Posterior vena cava (tissue), 2 donors: ENCODE data around the gene ZNFX1. TPM values are rescaled to one million over a fixed set of nuclear protein-coding genes. Genes with fewer than 3 reads are reported as not detected.

Source experiments
- DNase-seq: peaks from one replicate; pipeline ENCODE4 v3.0.0-alpha.2; 2020; ENCODE audit warnings: low spot score
- intact Hi-C, 2 donors: fragments of 100-400 bp; cut with DNase I; formaldehyde crosslinking; loops; one replicate each; pipeline versions ENCODE4 v1.14.1 to v1.14.2; 2022 to 2023
- total RNA-seq, 2 donors: library from RNA; stranded (reverse); fragmentation: NEBNext Ultra II Directional; extraction: Animal tissue kit (Norgen Biotek cat#: 25700); gene quantifications; one replicate each; pipeline ENCODE4 v1.2.1, GENCODE V29; 2021
- donor health status: DM: yes; HTN: yes; CAD: no.
- donor health status: DM: yes; HTN: yes; CAD: no.

Gene ZNFX1
- total RNA-seq, 2 donors from 2014 or later, result 40.0 to 52.6 TPM

DNA sequence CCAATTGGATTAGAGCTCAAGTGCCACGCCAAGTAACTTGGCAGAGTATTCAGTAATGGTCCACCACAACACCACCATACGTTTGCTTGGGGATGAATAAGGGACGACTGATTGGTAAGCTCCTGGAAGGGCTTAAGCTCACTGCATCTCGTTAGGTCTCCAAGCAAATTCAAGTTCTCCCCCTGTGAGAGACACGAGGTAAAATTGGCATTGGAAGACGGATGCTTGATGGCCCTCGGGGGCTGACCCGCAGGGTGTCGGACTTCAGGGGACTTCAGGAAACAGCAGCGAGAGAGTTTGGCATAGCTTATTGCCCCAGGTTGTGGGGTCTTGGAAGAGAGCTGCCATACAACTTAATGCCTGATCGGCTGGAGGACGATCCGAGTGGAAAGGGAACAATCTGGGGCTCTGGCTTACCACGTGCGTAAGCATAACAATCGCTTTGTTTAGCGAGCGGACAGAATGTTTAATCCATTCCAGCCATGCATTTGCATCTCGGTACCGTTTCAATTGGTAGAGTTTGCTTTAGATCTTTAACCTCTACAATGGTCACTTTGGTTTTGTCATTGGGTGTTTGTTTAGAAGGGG lies 4.8 kb upstream of the ZNFX1 start:
- DNase-seq, result no peak
- intact Hi-C loops, result no loop called here

DNA sequence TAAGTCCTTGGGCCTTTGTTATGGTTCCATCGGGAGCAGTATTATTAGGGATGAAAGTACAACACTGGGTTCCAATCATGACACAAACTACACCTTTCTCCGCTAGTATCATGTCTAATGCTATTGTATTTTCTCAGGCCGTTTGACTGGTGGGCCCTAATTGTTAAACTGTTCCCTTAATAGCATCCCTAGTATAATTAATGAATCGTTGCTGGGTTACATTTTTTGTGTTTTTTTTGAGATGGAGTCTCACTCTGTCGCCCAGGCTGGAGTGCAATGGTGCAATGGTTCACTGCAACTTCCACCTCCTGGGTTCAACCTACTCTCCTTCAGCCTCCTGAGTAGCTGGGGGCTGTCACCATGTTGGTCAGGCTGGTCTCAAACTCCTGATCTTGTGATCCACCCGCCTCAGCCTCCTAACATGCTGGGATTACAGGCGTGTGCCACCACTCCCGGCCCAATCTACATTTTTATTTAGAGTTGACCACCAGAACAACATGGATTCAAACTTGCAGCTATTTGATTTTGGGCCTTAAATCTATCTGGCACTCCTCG lies 4.1 kb upstream of the ZNFX1 start:
- no peak for DNase-seq
- intact Hi-C loops, result no loop called here

DNA sequence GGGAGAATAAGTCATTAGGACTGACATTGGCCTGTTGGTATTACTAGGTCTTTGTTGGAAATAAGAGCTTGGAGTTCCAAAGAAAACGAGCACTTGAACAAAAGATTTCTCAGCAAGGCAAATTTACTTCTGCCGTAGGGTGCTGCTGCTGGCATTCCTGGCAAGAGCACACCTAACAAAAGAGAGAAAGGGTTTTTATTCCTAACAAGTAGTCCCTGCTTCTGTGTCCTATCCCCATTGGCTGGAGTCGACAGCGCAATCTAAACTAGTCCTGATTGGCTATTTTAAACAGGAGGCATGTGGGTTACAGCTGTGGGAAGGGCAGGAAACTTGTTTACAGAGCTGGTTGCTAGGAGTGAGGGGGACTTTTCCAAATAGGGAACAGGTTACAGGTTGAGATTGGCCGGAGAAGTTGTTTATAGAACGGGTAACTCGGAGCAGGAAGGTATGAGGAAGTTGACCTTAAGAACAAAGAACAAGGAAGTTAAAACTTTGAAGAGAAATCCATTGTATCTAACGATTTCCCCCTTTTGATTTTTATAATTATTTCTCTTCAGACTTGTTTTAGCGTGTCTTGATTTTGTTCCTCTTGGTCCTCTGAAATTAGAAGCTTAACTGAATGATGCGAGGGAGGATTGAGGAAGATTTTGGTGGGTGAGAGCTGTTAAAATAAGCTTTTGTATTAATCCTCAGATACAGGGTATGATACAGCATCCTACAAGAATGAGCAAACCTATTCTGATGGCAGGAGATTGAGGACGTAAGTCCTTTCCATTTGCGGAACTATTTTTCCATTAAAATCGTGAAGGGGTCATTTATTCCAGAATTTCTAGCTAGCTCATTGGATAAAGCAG lies 3.4 kb upstream of the ZNFX1 start:
- intact Hi-C loops, result no loop called here
- DNase-seq, result no peak

DNA sequence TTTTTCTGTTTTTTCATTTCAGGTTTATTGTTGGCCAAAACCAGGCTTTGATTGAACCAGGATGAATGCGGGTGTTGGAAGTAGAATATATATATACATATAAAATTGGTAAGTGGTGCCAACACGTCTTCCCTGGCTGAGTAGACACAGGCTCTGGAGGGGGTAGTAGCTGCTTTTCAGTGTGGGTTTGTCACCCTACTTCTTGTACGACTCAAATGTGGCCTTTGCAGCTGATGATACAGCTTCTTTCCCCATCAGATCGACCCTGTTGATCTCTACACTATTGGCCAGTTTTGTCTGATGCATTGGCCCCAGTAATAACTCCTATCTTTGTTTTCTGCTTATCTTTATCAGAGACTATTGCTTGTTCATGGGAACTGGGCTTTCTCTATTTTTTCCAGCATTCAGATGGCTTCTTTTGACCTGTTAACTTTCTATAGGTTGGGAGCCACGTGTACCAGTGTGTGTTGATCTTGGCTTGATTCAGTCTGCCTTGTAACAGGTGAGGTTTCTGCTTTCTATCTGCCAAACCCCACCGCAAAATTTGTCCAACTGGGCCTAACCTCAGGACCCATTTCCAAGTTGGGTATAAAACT lies 2.7 kb upstream of the ZNFX1 start:
- no peak for DNase-seq
- intact Hi-C loops, result no loop called here

DNA sequence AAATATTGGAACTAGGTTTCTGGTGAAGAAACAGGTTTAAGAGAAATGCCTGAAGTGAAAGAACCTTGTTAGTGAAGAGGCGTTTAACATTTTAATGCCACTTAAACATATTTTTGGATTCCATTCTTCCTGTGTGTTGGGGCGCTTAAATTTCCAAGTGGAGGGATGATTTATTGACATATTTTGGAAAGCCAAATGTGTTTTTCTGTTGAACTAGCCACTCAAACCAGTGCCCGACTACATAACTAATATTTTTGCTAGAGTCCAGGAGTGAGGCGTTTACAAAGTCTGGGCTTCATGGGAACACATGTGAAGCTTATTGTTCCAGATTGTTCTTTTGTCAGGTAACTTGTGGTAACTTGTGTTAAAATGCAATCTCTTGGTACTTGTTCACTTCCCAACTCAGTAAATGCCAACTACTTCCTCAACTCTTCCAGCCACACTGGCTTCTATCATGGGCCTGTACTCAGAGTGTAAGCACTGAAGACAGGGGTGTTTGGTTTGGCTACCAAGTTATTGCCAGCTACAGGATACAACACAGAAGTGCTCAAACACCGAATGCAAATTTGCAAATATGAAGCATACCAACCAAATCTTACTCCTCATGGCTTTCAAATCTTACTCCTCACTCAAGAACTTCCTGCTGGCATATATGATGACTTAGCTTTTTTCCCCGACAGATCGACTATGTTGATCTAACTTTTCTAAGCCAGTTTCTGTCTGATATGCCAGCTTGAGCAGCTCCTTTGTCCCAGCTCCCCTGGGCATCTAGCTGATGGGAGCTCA lies 2.0 kb upstream of the ZNFX1 start:
- intact Hi-C loops, result no loop called here
- no peak for DNase-seq

DNA sequence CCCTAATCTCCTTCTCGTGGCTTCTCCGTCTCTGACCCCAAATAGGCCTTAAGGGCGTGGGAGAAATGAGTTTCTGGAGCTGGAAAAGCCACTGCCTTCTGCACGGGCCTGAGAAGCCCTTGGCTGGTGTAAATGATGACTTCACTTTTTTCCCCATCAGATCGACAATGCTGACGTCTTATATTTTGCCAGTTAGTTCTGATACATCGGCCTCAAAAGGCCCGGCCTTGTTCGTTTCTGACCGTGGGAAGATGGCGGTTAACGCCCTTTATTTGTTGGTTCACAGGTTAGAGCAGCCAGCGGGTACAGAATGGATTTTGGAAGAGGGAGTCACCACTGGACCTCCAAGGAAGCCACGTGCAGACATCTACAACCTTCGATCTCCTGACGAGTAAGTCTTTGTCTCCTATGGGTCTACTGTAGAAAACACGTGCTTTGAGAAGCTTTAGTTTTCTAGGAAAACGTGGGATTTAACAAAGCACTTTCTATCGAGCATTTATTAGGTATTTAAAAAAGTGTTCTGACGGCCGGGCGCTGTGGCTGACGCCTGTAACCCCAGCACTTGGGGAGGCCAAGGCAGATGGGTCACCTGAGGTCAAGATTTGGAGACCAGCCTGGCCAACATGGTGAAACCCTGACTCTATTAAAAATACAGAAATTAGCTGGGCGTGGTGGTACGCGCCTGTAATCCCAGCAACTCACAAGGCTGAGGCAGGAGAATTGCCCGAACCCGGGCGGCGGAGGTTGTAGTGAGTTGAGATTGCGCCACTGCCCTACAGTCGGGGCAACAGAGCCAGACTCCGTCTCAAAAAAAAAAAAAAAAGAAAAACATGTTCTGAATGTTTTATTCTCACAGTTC lies 1.2 kb upstream of the ZNFX1 start:
- no peak for DNase-seq
- intact Hi-C loops, result no loop called here

DNA sequence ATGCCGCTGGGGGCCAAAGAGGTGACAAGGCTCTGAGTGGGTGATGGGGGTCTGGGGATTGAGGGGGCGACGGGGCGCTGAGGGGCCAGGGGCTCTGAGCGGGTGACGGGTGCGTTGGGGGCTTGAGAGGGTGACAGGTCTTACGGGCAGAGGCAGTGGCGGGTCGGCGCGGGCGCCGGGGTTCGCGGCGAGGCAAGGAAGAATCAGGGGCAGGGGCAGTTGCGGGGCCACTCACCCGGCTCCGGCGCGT lies 146 bp downstream of the ZNFX1 start:
- intact Hi-C loops, result loop anchor here in 1 of 2 donors (1.0 kb wide), 1 partner anchor 23 kb away; no protein-coding TSS in a partner anchor
- DNase-seq, result no peak

DNA sequence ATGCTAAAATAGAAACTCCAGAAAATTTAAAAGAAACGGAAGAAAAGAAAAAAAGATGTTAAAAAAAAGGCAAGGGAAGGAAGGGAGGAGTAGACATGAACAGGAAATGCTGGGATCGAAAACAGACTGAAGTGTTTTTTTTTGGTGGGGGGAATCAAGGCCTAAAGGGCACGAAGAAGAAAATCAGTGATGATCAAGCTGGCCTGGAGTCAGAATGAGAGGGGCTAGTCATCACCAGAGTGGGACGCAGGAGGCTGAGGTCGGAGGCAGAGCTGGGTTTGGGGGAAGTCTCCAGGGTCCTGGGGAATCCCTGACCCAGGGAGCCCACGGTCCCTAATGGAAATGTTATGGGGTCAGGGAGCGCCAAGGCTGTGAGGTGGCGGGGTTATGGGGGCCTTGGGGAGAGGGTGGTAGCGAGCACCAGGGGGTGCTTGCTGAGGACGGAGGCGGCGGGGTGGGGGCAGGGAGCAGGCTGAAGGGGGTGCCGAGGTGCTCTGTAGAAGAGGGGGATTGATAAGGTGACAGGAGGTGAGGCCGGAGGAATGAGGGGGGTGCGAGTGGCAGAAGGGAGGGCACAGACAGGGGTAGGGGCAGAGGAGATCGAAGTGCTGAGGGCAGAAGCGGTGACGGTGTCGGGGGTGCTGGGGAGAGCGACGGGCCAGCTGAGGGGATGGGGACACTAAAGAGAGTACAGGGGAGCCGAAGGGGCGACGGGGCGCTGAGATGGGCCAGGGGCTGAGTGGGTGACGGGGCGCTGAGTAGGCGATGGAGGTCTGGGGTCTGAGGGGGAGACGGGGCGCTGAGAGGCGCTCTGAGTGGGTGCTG lies 684 bp downstream of the ZNFX1 start:
- intact Hi-C loops, result loop anchor here in 1 of 2 donors (1.0 kb wide), 1 partner anchor 23 kb away; no protein-coding TSS in a partner anchor
- peak; percentile 87 for DNase-seq

DNA sequence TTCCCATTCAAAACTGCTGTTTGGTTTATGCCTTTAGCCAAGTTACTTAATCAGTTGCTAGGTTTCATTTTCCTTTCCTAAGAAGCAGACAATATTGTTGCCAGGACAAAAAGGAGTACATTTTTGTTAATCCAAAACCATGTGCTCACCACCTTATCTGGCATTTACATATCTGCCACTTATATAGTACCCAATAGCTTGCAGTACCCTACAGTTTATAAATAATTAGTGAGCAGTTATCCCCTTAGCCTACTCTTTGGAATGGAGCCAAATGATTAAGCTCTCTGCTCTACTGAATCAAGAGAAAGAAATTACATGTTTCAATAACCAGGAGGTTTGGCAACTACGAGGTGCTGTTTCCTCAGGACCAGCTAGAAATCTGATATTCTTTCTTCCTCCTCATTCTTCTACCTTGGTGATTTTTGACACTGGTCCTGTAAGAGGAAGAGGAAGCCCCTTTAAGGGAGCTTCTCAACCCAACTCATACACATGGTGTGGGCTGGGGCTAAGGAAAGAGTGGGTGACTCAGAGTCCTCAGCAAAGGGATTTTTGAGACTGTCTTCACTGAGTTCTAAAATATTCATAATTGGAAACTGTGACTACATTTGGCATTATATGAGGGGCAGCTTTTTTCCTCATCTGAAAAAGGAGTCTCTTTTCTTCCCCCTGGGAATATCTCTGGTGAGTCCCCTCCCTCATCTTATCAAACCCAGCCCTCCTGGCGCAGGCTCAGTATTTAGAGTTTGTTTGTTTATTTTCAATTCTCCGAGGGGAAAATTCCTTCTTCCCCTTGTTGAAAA lies 1.5 kb downstream of the ZNFX1 start:
- intact Hi-C loops, result no loop called here
- DNase-seq, result no peak

DNA sequence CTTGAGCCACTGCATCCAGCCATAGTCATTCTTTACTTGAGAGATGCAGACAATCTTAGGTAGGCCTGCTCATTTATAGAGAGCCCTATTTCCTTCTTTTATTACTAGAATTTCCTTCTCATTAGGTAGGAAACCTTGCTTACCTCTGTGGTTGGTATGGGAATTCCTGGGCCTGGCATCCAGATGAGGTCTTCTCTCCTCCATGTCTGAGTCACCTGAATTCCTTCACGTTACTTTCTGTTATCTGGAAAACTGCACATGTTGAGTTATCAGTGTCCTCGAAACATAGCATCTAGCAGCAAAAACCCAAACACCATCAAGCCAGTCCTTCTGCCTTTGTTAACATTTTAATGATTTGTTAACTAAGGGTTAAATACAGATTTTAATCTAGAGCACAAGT lies 2.2 kb downstream of the ZNFX1 start:
- intact Hi-C loops, result no loop called here
- DNase-seq, result no peak

DNA sequence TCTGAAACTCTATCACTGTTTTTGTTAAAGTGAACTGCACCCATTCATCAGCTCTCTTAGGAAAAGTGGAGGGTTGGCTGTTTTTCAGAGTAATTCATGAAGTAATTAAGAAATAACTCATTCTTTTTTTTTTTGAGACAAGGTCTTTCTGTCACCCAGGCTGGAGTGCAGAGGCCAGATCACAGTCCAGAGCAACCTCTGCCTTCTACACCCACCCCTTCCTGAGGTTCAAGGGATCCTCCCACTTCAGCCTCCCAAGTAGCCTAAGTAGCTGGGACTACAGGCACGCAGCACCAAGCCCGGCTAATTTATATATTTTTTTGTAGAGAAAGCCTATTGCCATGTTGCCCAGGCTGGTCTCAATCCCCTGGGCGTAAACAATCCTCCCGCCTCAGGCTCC lies 2.6 kb downstream of the ZNFX1 start:
- DNase-seq, result no peak
- intact Hi-C loops, result no loop called here

DNA sequence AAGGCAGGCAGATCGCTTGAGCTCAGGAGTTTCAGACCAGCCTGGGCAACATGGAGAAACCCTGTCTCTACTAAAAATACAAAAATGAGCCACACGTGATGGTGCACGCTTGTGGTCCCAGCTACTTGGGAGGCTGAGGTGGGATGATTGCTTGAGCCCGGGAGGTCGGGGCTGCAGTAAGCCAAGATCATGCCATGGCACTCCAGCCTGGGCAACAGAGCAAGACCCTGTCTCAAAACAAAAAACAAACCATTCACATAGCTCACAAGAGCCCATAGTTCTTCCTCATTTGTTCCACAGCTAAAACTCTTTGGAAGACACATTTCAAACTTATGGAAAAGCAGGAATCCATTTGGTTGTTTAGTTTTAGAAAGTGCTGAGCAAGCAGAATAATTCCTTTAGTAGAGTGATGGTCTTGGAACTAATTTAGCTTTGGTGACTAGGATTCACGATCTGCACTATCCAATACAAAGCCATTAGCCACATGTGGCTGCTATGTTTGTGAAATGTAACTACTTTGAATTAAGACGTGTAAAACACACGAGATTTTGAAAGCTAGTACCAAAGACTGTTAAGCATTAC lies 4.1 kb downstream of the ZNFX1 start:
- DNase-seq, result no peak
- intact Hi-C loops, result no loop called here

DNA sequence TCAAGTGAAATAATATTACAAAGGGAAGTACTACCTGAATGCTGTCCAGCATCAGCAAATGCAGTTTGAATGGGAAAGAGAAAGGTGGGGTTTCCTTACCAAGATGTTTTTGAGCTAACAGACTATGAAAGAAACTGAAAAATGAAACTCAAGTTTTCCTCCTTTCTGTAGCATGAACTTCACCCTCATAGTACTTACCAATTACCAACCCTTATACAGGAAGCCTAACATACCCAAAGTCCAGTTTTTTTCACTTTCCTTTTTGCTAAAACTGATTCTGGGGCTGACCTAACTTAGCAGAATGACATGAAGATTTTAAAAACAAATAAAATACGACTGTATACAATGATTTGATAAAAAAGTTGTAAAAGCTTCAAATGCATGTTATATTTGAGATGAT lies 5.2 kb downstream of the ZNFX1 start:
- intact Hi-C loops, result no loop called here
- no peak for DNase-seq

DNA sequence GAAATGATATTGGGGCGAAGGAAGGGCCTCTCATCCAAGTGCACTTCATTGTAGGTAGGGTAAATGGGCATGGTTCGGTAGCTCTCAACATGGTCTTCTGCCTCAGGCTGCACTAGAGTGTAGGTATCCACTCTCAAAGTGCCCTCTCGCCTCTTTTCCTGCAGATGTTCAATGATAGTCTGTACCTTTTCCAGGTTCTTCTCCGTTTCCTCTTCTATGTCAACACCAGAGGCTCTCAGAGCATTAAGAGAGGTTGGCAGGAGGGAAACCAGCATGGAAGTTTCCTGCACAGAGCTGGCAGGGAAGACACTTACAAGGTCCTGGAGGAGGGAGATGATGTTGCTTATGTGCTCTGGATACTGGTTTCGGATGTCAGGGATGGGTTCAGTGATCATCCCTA lies 7.1 kb downstream of the ZNFX1 start:
- no peak for DNase-seq
- intact Hi-C loops, result no loop called here

DNA sequence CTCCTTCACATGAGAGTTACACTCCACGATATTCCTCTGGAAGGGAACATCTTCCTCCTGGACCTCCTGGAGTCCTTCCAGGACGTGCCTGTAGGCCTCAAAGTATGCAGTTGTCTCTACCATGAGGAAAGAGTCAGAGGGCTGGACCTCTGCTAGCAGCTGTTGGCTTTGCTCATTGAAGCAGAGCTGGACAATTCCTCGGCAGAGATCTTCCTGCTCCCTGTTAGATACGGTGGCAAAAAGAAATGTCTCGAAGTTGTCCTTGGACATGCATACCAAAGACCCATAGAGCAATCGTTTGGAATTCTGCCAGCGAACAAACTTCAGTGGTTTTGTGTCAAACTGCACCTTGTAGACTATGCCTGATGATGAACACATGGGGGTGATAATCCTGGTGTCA lies 7.7 kb downstream of the ZNFX1 start:
- DNase-seq, result no peak
- intact Hi-C loops, result no loop called here

DNA sequence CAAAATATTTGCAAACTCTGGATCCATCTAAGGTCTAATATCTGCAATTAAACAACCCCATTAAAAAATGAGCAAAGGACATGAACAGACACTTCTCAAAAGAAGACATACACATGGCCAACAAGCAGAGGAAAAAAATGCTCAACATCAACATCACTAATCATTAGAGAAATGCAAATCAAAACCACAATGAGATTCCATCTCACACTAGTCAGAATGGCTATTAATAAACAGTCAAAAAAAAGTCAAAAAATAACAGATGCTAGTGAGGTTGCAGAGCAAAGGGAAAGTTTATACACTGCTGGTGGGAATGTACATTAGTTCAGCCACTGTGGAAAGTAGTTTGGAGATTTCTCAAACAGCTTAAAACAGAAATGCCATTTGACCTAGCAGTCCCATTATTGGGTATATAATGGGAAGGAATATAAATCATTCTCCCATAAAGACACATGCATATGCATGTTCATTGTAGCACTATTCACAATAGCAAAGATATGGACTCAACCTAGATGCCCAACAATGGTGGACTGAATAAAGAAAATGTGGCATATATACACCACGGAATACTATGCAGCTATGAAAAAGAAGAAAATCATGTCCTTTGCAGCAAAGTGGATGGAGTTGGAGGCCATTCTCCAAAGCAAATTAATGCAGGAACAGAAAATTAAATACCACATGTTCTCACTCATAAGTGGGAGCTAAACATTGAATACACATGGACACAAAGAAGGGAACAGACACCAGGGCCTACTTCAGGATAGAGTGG lies 9.1 kb downstream of the ZNFX1 start:
- no peak for DNase-seq
- intact Hi-C loops, result no loop called here
